GM08714 (cell line): ENCODE data around the gene CTDNEP1.

Source experiments
- H3K4me3 ChIP-seq: fragments of 200-500 bp; sonication (Bioruptor generic); 2 replicates; pipeline ENCODE4 v1.5.1; 2014; ENCODE audit warnings: mild to moderate bottlenecking, low read length, inconsistent platforms
- ZNF274 ChIP-seq: IDR thresholded peaks from 2 replicates; pipeline ENCODE4 v1.6.1; 2012; ENCODE audit warnings: mild to moderate bottlenecking, low read depth, low read length

CTDNEP1 gene

DNA sequence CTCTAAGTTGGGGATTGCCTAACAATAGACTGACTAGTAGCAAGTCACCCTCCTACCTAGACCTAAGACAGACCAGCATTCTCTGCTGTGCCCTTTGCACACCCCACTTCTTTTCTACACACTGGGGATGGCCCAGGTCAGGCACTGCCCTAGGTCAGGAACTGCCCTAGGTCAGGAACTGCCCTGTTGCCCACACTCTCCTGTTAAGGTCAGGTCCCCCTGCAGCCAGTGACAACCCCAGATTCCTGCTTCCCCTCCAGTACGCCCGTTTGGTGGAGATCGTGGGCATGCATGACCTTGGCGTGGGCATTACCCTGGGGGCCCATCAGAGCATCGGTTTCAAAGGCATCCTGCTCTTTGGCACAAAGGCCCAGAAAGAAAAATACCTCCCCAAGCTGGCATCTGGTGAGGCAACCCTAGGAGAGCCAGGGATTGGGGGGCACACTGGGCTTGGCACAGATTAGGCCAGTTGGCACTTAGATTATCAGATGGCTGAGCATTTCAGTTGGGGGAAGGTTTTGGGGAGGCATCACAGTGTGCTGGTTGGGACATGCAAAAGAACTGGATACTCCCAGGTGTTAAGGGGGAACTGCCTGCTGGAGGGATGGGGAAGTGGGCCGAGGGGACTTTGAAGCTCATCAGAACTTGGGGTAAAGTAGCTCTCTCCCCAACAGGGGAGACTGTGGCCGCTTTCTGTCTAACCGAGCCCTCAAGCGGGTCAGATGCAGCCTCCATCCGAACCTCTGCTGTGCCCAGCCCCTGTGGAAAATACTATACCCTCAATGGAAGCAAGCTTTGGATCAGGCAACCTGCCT is 30.0 kb downstream of the CTDNEP1 start:
- no peak for TF ChIP-seq ZNF274
- H3K4me3 ChIP-seq, result no peak overlapping the region

DNA sequence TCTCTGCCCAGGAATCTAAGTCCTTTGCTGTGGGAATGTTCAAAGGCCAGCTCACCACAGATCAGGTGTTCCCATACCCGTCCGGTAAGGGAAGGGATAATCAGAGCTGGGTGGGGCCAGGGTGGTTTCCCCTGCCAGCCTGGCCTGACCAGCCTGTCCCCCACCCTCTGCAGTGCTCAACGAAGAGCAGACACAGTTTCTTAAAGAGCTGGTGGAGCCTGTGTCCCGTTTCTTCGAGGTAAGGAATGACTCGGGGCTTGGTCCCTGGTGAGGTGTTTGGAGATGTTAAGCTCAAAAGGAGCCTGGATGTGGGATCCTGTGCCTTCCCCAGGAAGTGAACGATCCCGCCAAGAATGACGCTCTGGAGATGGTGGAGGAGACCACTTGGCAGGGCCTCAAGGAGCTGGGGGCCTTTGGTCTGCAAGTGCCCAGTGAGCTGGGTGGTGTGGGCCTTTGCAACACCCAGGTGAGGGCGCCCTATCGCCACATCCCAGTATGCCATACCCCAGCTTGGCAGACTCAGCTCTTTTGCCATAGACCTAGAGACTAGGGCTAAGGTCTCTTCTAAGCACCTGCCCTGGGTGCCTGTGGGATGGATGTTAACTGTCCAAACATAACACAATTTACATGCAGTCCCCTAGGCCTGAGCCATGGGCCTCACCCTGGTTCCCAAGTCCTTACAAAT is 30.8 kb downstream of the CTDNEP1 start:
- TF ChIP-seq ZNF274, result no peak
- H3K4me3 ChIP-seq, result peak overlapping the region; percentile 86

- TF ChIP-seq ZNF274, result no peak
- H3K4me3 ChIP-seq, result peak within 1 kb of the TSS; percentile 86
Observed at GRCh38 chr17:7219812-7220592, 31.5 kb downstream of the CTDNEP1 start, which contains the start of the genes ACADVL and DLG4. Gene ACADVL (plus strand): TSS chr17:7219938. CDS start chr17:7219985, 47 bp downstream. Gene DLG4 (minus strand): TSS chr17:7219836.

- TF ChIP-seq ZNF274, result no peak
- peak overlapping the region; percentile 86; the same call in 1 of the 2 replicates for H3K4me3 ChIP-seq
Observed at GRCh38 chr17:7219229-7219811, 32.2 kb downstream of the CTDNEP1 start.

- H3K4me3 ChIP-seq, result no peak overlapping the region
- no peak for TF ChIP-seq ZNF274
Observed at GRCh38 chr17:7218758-7219157, 32.8 kb downstream of the CTDNEP1 start.

DNA sequence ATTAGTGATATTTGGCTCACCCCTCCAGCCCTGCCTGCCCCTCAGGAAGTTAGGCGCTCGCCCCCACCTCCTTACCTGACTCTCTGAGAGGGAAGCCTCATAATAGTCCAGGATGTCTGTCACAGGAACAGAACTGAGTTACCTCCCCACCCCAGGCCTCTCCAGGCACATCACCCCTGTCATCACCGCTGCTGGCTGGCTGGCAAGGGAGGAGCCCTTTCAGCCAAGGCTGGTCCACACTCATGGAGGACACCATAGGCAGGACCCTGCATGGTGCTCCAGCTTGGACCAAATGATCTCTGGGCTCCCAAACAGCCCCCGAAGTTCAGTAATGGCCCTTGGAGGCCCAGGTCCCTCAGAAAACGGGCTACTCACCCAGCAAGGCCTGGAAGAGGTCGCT is 33.4 kb downstream of the CTDNEP1 start:
- no peak overlapping the region for H3K4me3 ChIP-seq
- TF ChIP-seq ZNF274, result no peak

GRCh38 chr17:7217113-7217987 is 34.2 kb downstream of the CTDNEP1 start:
- TF ChIP-seq ZNF274, result no peak
- H3K4me3 ChIP-seq, result peak overlapping the region; percentile 40

DNA sequence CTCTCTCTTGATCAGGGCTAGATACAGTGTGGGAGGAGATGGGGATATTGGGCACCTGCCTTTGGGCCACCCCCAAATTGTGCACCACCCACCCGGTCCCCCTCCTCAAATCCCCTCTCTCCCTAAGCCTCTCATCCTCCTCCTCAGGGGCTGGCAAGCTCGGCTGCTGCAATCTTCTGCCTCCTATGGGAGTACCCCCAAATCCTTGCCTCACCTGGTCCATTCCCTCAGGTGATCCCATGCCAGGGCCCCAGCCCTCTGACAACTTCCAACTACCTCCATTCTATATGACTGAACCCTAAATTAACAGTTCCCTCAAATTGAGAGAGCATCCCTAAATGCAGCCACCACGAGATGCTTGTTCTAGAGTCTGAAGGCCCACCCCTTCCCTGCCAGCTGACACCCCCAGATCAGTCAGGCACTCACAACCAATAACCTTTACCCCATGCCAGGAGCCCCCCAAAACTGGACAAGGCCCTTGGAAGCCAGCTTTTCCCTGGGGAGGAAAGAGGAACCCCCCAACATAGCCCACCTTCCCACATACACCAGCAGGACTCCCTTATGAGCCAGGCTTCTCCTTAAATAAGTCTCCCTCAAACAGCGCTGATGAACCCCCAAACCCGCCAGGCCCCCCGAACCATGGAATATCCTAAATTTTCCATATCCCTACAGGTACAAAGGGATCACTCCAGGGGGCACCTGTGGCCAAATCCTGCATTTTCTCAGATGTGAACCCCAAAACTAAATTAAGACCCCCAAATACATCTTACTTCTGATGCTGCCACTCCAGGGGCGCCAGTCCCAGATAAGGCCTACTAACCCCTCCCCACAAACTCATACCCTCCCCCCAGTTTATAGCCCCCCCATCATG is 35.1 kb downstream of the CTDNEP1 start:
- H3K4me3 ChIP-seq, result peak overlapping the region; percentile 40
- TF ChIP-seq ZNF274, result no peak

GRCh38 chr17:7215652-7216180 is 35.8 kb downstream of the CTDNEP1 start:
- TF ChIP-seq ZNF274, result no peak
- H3K4me3 ChIP-seq, result no peak overlapping the region

DNA sequence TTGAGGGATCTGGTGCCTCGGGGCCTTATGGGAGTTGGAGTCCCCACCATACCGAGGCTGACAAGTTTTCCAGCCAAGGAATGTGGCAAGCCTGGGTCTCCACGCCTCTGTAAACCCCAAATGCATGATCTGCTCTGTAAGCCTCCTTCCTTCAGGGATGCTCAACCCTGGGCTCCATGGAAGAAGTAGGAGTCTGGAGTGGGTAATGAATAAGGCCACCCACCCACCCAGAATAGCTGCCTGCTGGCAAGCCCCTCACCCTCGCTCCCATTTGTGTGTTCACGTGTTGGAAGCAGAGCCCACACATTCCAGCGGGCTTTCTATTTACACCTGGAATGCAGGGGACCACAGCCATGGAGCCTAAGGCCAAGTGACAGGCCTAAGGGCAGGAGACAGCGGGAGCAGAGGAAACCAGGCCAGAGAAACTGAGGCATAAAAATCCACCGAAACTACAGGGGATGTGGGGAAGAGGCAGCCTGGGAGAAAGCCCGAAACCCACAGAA is 36.3 kb downstream of the CTDNEP1 start:
- H3K4me3 ChIP-seq, result no peak overlapping the region; the same call in 1 of the 2 replicates
- no peak for TF ChIP-seq ZNF274

DNA sequence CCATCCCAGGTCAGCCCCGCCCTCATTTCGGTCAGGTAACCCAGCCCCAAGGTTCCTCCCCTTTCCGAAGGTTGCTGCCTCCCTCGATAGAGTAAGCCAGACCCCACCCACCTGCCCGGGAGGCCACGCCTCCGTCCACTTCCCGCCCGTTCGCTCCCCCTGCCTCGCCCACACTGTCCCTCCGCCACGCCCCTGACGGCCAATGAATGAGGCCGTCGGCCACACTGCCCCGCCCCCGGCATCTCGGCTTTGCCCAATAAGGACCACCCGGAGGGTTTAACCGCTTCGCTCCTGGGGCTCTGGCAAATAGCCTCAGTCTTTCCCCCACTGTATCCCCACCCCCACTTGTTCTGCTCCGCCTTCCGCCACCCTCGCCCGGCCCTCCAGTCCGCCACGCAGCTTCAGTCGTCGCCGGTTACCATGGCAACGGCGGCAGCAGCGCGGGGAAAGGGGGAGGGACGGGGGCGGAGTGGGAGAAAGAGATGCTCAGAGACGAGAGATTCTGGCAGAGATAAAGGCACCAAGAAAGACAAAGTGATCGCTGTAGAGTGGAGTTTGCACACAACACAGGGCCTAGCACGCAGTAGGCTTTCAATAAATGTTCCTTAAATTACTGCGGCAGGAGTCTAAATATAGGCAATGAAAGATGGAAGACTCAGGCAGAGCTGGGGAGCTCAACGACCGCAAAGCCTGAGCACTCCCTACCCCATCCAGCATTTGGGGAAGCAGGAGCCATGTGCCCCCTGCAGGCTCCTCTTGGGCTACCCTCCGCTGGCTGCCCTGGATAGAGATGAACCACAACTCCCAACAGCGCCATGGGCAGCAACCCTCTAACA is 37.0 kb downstream of the CTDNEP1 start:
- TF ChIP-seq ZNF274, result no peak
- peak overlapping the region; percentile 50; the same call in 1 of the 2 replicates for H3K4me3 ChIP-seq
